Liver (tissue), 3 donors: ENCODE results near the gene LAMA2.

ENCODE experiments used
- EGR1 ChIP-seq, 2 donors: IDR thresholded peaks; 2 replicates each; pipeline ENCODE4 v1.6.1; 2016 to 2018; ENCODE audit warnings: antibody characterized with exemption in 2 of 2, low read depth in 2 of 2
- FOXA1 ChIP-seq: IDR thresholded peaks from 2 replicates; pipeline ENCODE4 v1.6.1; 2016; ENCODE audit warnings: antibody characterized with exemption
- HNF4G ChIP-seq: IDR thresholded peaks from 2 replicates; pipeline ENCODE4 v1.6.1; 2016; ENCODE audit warnings: antibody characterized with exemption
- RAD21 ChIP-seq, 2 donors: IDR thresholded peaks; 2 replicates each; pipeline ENCODE4 v1.6.1; 2016; ENCODE audit warnings: antibody characterized with exemption in 2 of 2, mild to moderate bottlenecking in 2 of 2
- RXRA ChIP-seq, 2 donors: IDR thresholded peaks; 2 replicates each; pipeline ENCODE4 v1.6.1; 2017 to 2018; ENCODE audit warnings: antibody characterized with exemption in 2 of 2, mild to moderate bottlenecking in 1 of 2
- SP1 ChIP-seq: IDR thresholded peaks from 2 replicates; pipeline ENCODE4 v1.6.1; 2018; ENCODE audit warnings: antibody characterized with exemption, mild to moderate bottlenecking
- TAF1 ChIP-seq: conservative IDR thresholded peaks from 2 replicates; pipeline ENCODE4 v1.6.1; 2016; ENCODE audit warnings: antibody characterized with exemption, mild to moderate bottlenecking
- YY1 ChIP-seq: IDR thresholded peaks from 2 replicates; pipeline ENCODE4 v1.6.1; 2016; ENCODE audit warnings: antibody characterized with exemption, mild to moderate bottlenecking
- TF ChIP-seq, protein P1 (sequence below): IDR thresholded peaks from 2 replicates; pipeline ENCODE4 v1.6.1; 2016; ENCODE audit warnings: antibody characterized with exemption
- TF ChIP-seq, protein P2 (sequence below): fragments of 150-350 bp; IDR thresholded peaks from 2 replicates; pipeline ENCODE4 v1.5.1; 2017; ENCODE audit warnings: improper control_type of control experiment, low read depth, low read length; ENCODE audit not compliant: missing input control
- TF ChIP-seq, protein P3 (sequence below): IDR thresholded peaks from 2 replicates; pipeline ENCODE4 v1.6.1; 2016; ENCODE audit warnings: antibody characterized with exemption
- TF ChIP-seq, protein P4 (sequence below): IDR thresholded peaks from 2 replicates; pipeline ENCODE4 v1.6.1; 2016; ENCODE audit warnings: antibody characterized with exemption, mild to moderate bottlenecking
- donor health status: healthy.
- donor health status: healthy.

DNA sequence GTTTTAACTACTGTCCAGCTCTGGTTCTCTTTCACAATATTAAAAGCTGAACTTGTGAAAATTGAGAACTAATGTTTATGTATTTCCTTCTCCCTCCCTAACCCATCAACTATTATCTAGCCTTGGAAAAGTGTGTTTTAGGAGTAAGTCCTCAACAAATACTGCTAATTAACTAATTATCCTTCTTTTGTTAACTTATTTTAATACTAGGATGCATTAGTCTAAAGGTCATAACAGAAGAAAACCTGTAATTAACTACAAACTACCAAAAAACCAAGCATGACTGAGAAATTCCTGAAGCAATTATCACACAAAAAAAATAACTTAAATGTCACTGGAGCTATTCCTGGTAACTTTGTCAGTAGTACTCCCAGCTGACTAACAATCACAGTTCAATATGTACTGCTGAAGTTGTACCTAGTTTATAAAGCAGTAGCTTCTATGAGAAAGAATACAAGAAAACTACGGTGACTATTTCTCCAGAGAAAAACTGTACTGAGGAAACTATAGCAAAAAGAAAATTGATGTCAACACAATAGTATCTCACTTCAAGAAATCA is 301.9 kb downstream of the LAMA2 start:
- TF ChIP-seq RAD21 (IDR thresholded peaks at IDR 0.05) = no peak
- TF ChIP-seq, protein P1, sequence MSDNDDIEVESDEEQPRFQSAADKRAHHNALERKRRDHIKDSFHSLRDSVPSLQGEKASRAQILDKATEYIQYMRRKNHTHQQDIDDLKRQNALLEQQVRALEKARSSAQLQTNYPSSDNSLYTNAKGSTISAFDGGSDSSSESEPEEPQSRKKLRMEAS = no peak
- TF ChIP-seq, protein P2, sequence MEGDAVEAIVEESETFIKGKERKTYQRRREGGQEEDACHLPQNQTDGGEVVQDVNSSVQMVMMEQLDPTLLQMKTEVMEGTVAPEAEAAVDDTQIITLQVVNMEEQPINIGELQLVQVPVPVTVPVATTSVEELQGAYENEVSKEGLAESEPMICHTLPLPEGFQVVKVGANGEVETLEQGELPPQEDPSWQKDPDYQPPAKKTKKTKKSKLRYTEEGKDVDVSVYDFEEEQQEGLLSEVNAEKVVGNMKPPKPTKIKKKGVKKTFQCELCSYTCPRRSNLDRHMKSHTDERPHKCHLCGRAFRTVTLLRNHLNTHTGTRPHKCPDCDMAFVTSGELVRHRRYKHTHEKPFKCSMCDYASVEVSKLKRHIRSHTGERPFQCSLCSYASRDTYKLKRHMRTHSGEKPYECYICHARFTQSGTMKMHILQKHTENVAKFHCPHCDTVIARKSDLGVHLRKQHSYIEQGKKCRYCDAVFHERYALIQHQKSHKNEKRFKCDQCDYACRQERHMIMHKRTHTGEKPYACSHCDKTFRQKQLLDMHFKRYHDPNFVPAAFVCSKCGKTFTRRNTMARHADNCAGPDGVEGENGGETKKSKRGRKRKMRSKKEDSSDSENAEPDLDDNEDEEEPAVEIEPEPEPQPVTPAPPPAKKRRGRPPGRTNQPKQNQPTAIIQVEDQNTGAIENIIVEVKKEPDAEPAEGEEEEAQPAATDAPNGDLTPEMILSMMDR = no peak
- TF ChIP-seq, protein P3, sequence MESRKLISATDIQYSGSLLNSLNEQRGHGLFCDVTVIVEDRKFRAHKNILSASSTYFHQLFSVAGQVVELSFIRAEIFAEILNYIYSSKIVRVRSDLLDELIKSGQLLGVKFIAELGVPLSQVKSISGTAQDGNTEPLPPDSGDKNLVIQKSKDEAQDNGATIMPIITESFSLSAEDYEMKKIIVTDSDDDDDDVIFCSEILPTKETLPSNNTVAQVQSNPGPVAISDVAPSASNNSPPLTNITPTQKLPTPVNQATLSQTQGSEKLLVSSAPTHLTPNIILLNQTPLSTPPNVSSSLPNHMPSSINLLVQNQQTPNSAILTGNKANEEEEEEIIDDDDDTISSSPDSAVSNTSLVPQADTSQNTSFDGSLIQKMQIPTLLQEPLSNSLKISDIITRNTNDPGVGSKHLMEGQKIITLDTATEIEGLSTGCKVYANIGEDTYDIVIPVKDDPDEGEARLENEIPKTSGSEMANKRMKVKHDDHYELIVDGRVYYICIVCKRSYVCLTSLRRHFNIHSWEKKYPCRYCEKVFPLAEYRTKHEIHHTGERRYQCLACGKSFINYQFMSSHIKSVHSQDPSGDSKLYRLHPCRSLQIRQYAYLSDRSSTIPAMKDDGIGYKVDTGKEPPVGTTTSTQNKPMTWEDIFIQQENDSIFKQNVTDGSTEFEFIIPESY = no peak
- TF ChIP-seq YY1 = no peak
- no peak for TF ChIP-seq TAF1
- TF ChIP-seq EGR1 (IDR thresholded peaks at IDR 0.05; ENCODE audit: low read depth in 2 of 2) = no peak
- TF ChIP-seq, protein P4, sequence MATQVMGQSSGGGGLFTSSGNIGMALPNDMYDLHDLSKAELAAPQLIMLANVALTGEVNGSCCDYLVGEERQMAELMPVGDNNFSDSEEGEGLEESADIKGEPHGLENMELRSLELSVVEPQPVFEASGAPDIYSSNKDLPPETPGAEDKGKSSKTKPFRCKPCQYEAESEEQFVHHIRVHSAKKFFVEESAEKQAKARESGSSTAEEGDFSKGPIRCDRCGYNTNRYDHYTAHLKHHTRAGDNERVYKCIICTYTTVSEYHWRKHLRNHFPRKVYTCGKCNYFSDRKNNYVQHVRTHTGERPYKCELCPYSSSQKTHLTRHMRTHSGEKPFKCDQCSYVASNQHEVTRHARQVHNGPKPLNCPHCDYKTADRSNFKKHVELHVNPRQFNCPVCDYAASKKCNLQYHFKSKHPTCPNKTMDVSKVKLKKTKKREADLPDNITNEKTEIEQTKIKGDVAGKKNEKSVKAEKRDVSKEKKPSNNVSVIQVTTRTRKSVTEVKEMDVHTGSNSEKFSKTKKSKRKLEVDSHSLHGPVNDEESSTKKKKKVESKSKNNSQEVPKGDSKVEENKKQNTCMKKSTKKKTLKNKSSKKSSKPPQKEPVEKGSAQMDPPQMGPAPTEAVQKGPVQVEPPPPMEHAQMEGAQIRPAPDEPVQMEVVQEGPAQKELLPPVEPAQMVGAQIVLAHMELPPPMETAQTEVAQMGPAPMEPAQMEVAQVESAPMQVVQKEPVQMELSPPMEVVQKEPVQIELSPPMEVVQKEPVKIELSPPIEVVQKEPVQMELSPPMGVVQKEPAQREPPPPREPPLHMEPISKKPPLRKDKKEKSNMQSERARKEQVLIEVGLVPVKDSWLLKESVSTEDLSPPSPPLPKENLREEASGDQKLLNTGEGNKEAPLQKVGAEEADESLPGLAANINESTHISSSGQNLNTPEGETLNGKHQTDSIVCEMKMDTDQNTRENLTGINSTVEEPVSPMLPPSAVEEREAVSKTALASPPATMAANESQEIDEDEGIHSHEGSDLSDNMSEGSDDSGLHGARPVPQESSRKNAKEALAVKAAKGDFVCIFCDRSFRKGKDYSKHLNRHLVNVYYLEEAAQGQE = no peak
- no peak for TF ChIP-seq SP1
- TF ChIP-seq FOXA1 = no peak
- no peak for TF ChIP-seq RXRA (IDR thresholded peaks at IDR 0.05)
- no peak for TF ChIP-seq HNF4G
